BLaER1 treated with 17β-estradiol and CSF1 and Interleukin-3, amounts not matched to agents 10 nM and 100 nM (cell line): Measurements from ENCODE around the gene FLNC.

Experiments
- H3K27ac ChIP-seq, 11 experiments: shearing (Covaris generic); formaldehyde crosslinking; 2 replicates each; pipeline ENCODE4 v1.8.1; 2022
- H3K27me3 ChIP-seq, 11 experiments: shearing (Covaris generic); formaldehyde crosslinking; 2 replicates each; pipeline ENCODE4 v1.8.1; 2022
- H3K36me3 ChIP-seq, 11 experiments: shearing (Covaris generic); formaldehyde crosslinking; 2 replicates each; pipeline ENCODE4 v1.8.1; 2022
- H3K4me1 ChIP-seq, 10 experiments: shearing (Covaris generic); formaldehyde crosslinking; 2 replicates each; pipeline ENCODE4 v1.8.1; 2022
- H3K4me2 ChIP-seq, 11 experiments: shearing (Covaris generic); formaldehyde crosslinking; 2 replicates each; pipeline ENCODE4 v1.8.1; 2022
- H3K4me3 ChIP-seq, 10 experiments: shearing (Covaris generic); formaldehyde crosslinking; 2 replicates each; pipeline ENCODE4 v1.8.1; 2022
- H3K9ac ChIP-seq, 11 experiments: shearing (Covaris generic); formaldehyde crosslinking; 2 replicates each; pipeline ENCODE4 v1.8.1; 2022
- H3K9me3 ChIP-seq, 11 experiments: shearing (Covaris generic); formaldehyde crosslinking; replicated peaks in 1 of 11; 2 replicates each; pipeline ENCODE4 v1.8.1; 2022
- H4K20me1 ChIP-seq, 11 experiments: shearing (Covaris generic); formaldehyde crosslinking; 2 replicates each; pipeline ENCODE4 v1.8.1; 2022
- Cebpa-rat ChIP-seq, 11 experiments: shearing (Covaris generic); IDR thresholded peaks; 2 replicates each; pipeline ENCODE4 v1.8.1; 2022

The FLNC gene

DNA sequence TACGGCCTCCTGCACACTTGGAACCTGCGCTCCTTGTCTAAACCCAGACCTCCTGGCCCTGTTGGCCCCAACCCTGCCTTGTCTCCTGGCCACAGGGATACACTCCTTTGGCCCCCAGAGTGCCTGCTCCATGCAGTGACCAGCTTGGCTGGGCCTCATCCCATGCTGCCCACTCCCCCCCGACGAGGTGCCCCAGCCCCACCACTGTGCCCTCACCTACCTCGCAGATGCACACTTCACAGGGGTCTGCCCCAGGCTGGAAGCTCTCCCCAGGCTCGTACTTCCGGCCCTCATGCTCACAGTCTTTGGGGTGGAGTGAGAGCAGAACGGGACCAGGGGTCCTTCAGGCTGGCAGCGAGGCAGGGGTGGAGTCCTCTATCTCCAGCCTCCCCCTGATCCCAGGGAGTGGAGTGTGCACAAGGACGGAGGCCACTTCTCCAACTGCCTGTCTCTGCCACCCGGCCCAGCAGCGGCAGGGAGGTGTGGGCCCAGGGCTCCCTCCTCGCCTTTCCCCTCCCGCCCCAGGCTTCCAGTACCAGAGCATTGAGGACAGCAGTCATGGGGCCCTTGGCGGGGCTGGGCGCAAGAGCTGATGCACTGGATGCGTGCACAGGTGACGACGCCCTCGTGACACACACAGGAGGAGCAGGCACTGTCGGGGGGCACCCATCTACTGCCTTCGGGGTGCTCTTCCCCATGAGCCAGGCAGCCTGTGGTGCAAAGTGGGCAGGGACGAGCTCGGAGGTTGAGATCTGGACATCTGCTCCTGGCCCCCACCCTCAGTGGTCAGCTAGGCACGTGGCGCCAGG, 54.6 kb downstream of the FLNC start:
- Histone ChIP-seq H3K27ac (peak overlapping the region in 1 of 11 experiments; percentile 55; a peak in 1 of 22 replicates), H3K36me3 (no peaks in the 10 kb centered on the region), H3K4me2 (peak overlapping the region in 3 of 11 experiments; percentile 65 to 79 (median 69); a peak in 2 of 22 replicates), H3K9ac (no peak overlapping the region), H3K4me3 (no peak overlapping the region), H4K20me1 (peaks cover 0 to 2% (median 0%) of the 10 kb centered on the region in 11 experiments; a peak in 1 of 22 replicates), H3K4me1 (peaks cover 6 to 10% (median 8%) of the 10 kb centered on the region in 10 experiments; a peak in 17 of 20 replicates), H3K9me3 (peaks cover 0 to 3% (median 0%) of the 10 kb centered on the region in 11 experiments; a peak in 1 of 22 replicates), H3K27me3 (peaks cover 18 to 26% (median 23%) of the 10 kb centered on the region in 11 experiments)
- no peak for TF ChIP-seq Cebpa-rat (IDR thresholded peaks at IDR 0.05)

- Histone ChIP-seq H3K9me3 (peaks cover 0 to 3% (median 0%) of the 10 kb centered on the region in 11 experiments; a peak in 1 of 22 replicates), H3K4me1 (peaks cover 6 to 10% (median 8%) of the 10 kb centered on the region in 10 experiments; a peak in 17 of 20 replicates), H3K27me3 (peaks cover 24 to 34% (median 31%) of the 10 kb centered on the region in 11 experiments), H3K4me2 (no peak overlapping the region), H3K9ac (no peak overlapping the region), H4K20me1 (no peaks in the 10 kb centered on the region; a peak in 2 of 22 replicates), H3K36me3 (no peaks in the 10 kb centered on the region), H3K4me3 (no peak overlapping the region), H3K27ac (no peak overlapping the region)
- TF ChIP-seq Cebpa-rat (IDR thresholded peaks at IDR 0.05), result no peak
These were observed 55.4 kb downstream of the FLNC start for GRCh38 chr7:128885370-128886187.

DNA sequence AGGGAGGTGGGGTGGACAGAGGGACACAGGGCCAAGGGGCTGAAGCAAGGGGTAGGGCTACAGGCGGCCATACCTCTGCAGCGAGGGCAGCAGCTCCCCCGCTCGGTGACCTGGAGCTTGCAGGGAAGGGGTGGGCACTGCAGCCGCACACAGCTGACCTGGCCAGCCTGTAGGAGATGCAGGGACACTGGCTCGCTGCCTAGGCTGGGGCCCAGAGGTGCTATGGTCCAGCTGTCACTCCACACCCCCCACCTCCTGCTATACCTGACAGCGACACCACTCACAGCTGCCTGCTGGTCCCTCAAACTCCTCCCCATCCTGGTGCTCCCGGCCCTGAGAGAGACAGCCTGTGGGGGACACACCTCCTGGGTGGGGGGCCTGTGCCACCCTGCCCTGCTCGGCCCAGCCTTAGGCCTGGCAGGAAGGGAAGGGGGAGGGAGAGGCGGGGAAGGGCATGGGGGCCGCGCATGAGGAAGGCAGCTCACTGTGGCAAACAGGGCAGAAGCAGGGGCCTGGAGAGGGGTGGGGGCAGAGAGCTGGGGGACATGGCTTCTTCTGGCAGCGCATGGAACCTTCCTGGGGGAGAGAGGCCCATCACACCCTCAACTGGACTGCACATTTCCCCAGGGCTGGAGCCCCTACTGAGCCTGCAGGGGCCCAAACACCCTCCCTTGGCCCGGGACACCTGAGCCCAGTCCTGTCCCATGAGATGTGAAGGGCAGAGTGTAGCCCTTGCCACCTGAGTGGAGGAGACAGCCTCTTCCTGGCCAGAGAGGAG, 56.4 kb downstream of the FLNC start:
- no peaks in the 10 kb centered on the region for H3K36me3 ChIP-seq
- H3K9ac ChIP-seq, result no peak overlapping the region
- peaks cover 6 to 10% (median 8%) of the 10 kb centered on the region in 10 experiments; a peak in 17 of 20 replicates for H3K4me1 ChIP-seq
- H3K27me3 ChIP-seq, result peaks cover 34 to 44% (median 41%) of the 10 kb centered on the region in 11 experiments
- H3K4me2 ChIP-seq, result no peak overlapping the region; a peak in 1 of 22 replicates
- no peak for TF ChIP-seq Cebpa-rat (IDR thresholded peaks at IDR 0.05)
- no peak overlapping the region for H3K27ac ChIP-seq
- no peak overlapping the region for H3K4me3 ChIP-seq
- H4K20me1 ChIP-seq, result no peaks in the 10 kb centered on the region; a peak in 2 of 22 replicates
- peaks cover 0 to 3% (median 0%) of the 10 kb centered on the region in 11 experiments; a peak in 1 of 22 replicates for H3K9me3 ChIP-seq

GRCh38 chr7:128887169-128888038, 57.2 kb downstream of the FLNC start:
- Histone ChIP-seq H3K9me3 (peaks cover 0 to 3% (median 0%) of the 10 kb centered on the region in 11 experiments; a peak in 1 of 22 replicates), H4K20me1 (no peaks in the 10 kb centered on the region; a peak in 2 of 22 replicates), H3K4me3 (no peak overlapping the region), H3K9ac (no peak overlapping the region), H3K36me3 (no peaks in the 10 kb centered on the region), H3K27ac (no peak overlapping the region), H3K4me1 (peaks cover 6 to 10% (median 8%) of the 10 kb centered on the region in 10 experiments; a peak in 17 of 20 replicates), H3K27me3 (peaks cover 40 to 51% (median 47%) of the 10 kb centered on the region in 11 experiments), H3K4me2 (no peak overlapping the region)
- TF ChIP-seq Cebpa-rat (IDR thresholded peaks at IDR 0.05), result no peak

- Histone ChIP-seq H3K27ac (no peak overlapping the region), H3K27me3 (peaks cover 42 to 59% (median 50%) of the 10 kb centered on the region in 11 experiments), H3K36me3 (no peaks in the 10 kb centered on the region), H3K4me3 (no peak overlapping the region), H3K9me3 (peaks cover 0 to 3% (median 0%) of the 10 kb centered on the region in 11 experiments; a peak in 1 of 22 replicates), H4K20me1 (no peaks in the 10 kb centered on the region; a peak in 2 of 22 replicates), H3K4me1 (peaks cover 6 to 10% (median 8%) of the 10 kb centered on the region in 10 experiments; a peak in 17 of 20 replicates), H3K4me2 (no peak overlapping the region), H3K9ac (no peak overlapping the region)
- no peak for TF ChIP-seq Cebpa-rat (IDR thresholded peaks at IDR 0.05)
These were observed 58.0 kb downstream of the FLNC start for GRCh38 chr7:128888039-128888755.

GRCh38 chr7:128888756-128889095, 58.5 kb downstream of the FLNC start:
- Histone ChIP-seq H3K4me3 (no peak overlapping the region), H3K4me1 (peaks cover 6 to 8% (median 7%) of the 10 kb centered on the region in 10 experiments; a peak in 17 of 20 replicates), H3K36me3 (no peaks in the 10 kb centered on the region), H3K9ac (no peak overlapping the region), H3K9me3 (peaks cover 0 to 3% (median 0%) of the 10 kb centered on the region in 11 experiments; a peak in 1 of 22 replicates), H3K27ac (no peak overlapping the region), H3K4me2 (no peak overlapping the region), H3K27me3 (peaks cover 42 to 60% (median 50%) of the 10 kb centered on the region in 11 experiments), H4K20me1 (no peaks in the 10 kb centered on the region; a peak in 2 of 22 replicates)
- TF ChIP-seq Cebpa-rat (IDR thresholded peaks at IDR 0.05), result no peak

DNA sequence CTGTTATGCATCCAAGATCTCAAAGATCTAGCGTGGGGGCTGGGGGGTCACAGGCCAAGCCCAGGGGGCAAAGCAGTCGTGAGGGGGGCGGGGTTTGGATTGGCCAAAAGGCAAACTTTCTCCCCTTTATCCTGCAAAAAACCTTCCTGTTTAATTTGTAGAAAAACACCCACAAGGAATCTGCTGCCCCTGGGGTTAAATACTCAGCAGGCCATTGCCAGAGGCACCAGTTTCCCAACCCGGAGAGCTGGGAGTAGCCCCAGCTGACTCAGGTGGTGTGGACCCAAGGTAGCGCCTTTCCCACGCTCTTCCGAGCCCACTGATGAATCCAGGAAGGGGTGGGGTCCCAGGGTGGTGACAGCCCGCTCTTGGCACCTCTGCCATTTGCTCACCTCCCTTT, 58.9 kb downstream of the FLNC start:
- Histone ChIP-seq H3K27ac (no peak overlapping the region), H3K36me3 (no peaks in the 10 kb centered on the region), H3K27me3 (peaks cover 42 to 60% (median 50%) of the 10 kb centered on the region in 11 experiments), H3K9ac (no peak overlapping the region), H3K4me1 (peaks cover 2 to 4% (median 3%) of the 10 kb centered on the region in 10 experiments; a peak in 16 of 20 replicates), H3K9me3 (peaks cover 0 to 3% (median 0%) of the 10 kb centered on the region in 11 experiments; a peak in 1 of 22 replicates), H4K20me1 (no peaks in the 10 kb centered on the region; a peak in 2 of 22 replicates), H3K4me3 (no peak overlapping the region), H3K4me2 (no peak overlapping the region)
- TF ChIP-seq Cebpa-rat (IDR thresholded peaks at IDR 0.05), result no peak
